ENCODE data around the gene GPAM. TPM values are rescaled to one million over a fixed set of nuclear protein-coding genes. Genes with fewer than 3 reads are reported as not detected.

Gene GPAM
- total RNA-seq, 4 donors from 2014 or later = 4.5 to 7.2 (median 6.5) TPM

- Histone ChIP-seq H3K27ac (replicated peaks in 1 of 4) (no peak overlapping the region), H3K4me3 (no peak overlapping the region), H3K4me1 (no peaks in the 10 kb centered on the region), H3K27me3 (no peaks in the 10 kb centered on the region), H3K36me3 (peaks cover 46 to 99% (median 79%) of the 10 kb centered on the region in 4 donors), H3K9me3 (no peaks in the 10 kb centered on the region)
- WGBS = 91% methylated on average over 6 of the region's 6 CpGs
- DNase-seq (ENCODE audit: extremely low spot score) = no peak
- intact Hi-C loops (cut with DNase I) = no loop called here
- no peak for TF ChIP-seq CTCF (IDR thresholded peaks at IDR 0.05)
- no peak for TF ChIP-seq POLR2AphosphoS5 (IDR thresholded peaks at IDR 0.05)
- TF ChIP-seq POLR2A (IDR thresholded peaks at IDR 0.05; ENCODE audit: low read depth) = no peak
- TF ChIP-seq EP300 (IDR thresholded peaks at IDR 0.05) = no peak
Observed at GRCh38 chr10:112168733-112169132, 14.8 kb downstream of the GPAM start.

DNA sequence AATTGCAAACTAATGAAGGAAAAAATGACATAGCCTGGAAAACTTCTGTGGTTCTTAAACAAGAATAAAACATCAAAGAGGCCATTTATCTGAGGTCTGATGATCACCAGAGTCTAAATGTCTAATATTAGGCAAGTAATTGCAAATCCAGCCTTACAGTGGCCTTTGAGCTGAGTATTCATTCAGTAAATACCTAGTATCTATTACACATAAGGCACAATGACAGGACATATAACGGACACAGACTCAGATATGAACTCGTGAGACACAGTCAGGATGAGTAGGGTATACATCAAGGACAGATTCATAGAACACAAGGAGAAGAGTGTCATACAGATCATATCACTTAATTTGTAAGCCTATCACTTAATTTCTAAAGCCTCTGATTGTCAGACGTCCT is 16.8 kb downstream of the GPAM start:
- Histone ChIP-seq H3K27ac (replicated peaks in 1 of 4) (no peak overlapping the region), H3K4me3 (no peak overlapping the region), H3K36me3 (peaks cover 41 to 98% (median 77%) of the 10 kb centered on the region in 4 donors), H3K27me3 (no peaks in the 10 kb centered on the region), H3K9me3 (no peaks in the 10 kb centered on the region), H3K4me1 (no peaks in the 10 kb centered on the region)
- 93% methylated on average over 3 of the region's 3 CpGs for WGBS
- TF ChIP-seq EP300 (IDR thresholded peaks at IDR 0.05) (no peak), POLR2A (IDR thresholded peaks at IDR 0.05; ENCODE audit: low read depth) (no peak), POLR2AphosphoS5 (IDR thresholded peaks at IDR 0.05) (no peak), CTCF (IDR thresholded peaks at IDR 0.05) (no peak)
- intact Hi-C loops (cut with DNase I) = no loop called here
- DNase-seq (ENCODE audit: extremely low spot score) = no peak

DNA sequence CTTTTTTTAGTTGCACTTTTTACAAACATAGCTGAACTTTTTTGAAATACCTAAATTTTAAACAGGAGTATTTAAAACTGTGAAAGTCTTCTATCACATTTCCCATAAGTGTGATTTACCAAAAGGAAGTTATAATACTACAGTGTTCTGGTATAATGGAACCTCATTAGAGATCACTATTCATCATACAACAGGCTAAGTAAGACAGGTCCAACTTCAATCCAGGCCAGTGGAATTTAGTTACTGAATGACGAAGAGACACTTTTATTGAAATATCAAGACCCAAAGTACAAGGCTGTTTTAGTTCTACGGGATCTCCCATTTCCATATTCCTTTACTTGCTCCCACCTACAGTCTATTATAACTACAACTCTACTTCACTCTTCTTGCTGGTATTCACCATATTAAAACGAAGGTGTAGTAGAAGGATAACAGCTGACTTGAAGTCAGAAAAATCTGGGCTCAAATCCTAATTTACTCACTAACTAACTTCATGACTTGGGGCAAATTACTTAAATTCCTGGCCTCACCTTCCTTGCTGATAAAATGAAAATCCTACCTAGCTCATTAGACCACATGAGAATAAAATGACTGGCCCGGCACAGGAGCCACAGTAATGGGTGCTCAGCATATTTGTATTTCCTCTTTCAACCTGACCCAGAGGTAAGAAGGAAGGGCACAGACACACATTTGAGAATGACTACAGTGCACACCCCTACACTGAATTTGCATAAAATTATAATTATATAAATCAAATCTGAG is 21.6 kb downstream of the GPAM start:
- DNase-seq (ENCODE audit: extremely low spot score) = no peak
- WGBS = 66% methylated on average over 4 of the region's 4 CpGs
- Histone ChIP-seq H3K9me3 (no peaks in the 10 kb centered on the region), H3K27me3 (no peaks in the 10 kb centered on the region), H3K4me3 (no peak overlapping the region), H3K4me1 (no peaks in the 10 kb centered on the region), H3K36me3 (peaks cover 61 to 98% (median 74%) of the 10 kb centered on the region in 4 donors), H3K27ac (replicated peaks in 1 of 4) (no peak overlapping the region)
- TF ChIP-seq POLR2AphosphoS5 (IDR thresholded peaks at IDR 0.05) (no peak), EP300 (IDR thresholded peaks at IDR 0.05) (no peak), POLR2A (IDR thresholded peaks at IDR 0.05; ENCODE audit: low read depth) (no peak), CTCF (IDR thresholded peaks at IDR 0.05) (no peak)
- intact Hi-C loops (cut with DNase I) = no loop called here

DNA sequence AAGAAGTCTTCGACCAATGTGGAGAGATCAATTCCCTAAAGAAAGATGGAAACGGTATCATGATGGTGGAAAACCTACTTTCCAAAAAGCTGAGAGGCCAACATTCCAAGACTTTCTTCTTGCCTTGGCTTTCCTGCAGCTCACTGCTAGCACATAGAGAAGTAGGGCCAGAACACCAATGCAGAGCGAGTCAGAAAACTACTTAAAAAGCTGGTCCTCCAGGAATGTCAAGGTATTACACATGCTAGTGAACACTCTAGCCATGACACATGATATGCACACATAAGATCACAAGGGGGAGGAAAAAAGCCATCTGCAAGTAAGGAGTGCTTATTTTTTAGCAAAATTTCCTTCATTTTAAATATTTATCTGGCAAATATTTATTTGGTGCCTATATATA is 22.7 kb downstream of the GPAM start:
- H3K27ac ChIP-seq (replicated peaks in 1 of 4) = no peak overlapping the region
- no peaks in the 10 kb centered on the region for H3K9me3 ChIP-seq
- H3K36me3 ChIP-seq = peaks cover 54 to 99% (median 75%) of the 10 kb centered on the region in 4 donors
- intact Hi-C loops (cut with DNase I) = no loop called here
- H3K27me3 ChIP-seq = no peaks in the 10 kb centered on the region
- no peaks in the 10 kb centered on the region for H3K4me1 ChIP-seq
- no peak overlapping the region for H3K4me3 ChIP-seq
- TF ChIP-seq CTCF (IDR thresholded peaks at IDR 0.05) (no peak), EP300 (IDR thresholded peaks at IDR 0.05) (no peak), POLR2A (IDR thresholded peaks at IDR 0.05; ENCODE audit: low read depth) (no peak), POLR2AphosphoS5 (IDR thresholded peaks at IDR 0.05) (no peak)
- WGBS = 90% methylated on average over 3 of the region's 3 CpGs
- no peak for DNase-seq (ENCODE audit: extremely low spot score)
